WTC11 (cell line): ENCODE measurements around the gene THSD8. TPM values are rescaled to one million over a fixed set of nuclear protein-coding genes. Genes with fewer than 3 reads are reported as not detected.
A peak's percentile ranks its signal among the peaks of the same experiment; 100 is the strongest.

ENCODE experiments used
- ATF1 ChIP-seq: sonication (generic); formaldehyde crosslinking; IDR thresholded peaks from 2 replicates; pipeline ENCODE4 v1.8.1; 2023; ENCODE audit warnings: mild to moderate bottlenecking, moderate library complexity, missing genetic modification reagents
- ATF2 ChIP-seq: sonication (generic); formaldehyde crosslinking; IDR thresholded peaks from 2 replicates; pipeline ENCODE4 v1.8.1; 2022; ENCODE audit warnings: low read depth, missing genetic modification reagents, borderline replicate concordance
- ATF3 ChIP-seq: sonication (generic); formaldehyde crosslinking; conservative IDR thresholded peaks from 2 replicates; pipeline ENCODE4 v1.8.1; 2022; ENCODE audit warnings: mild to moderate bottlenecking, missing genetic modification reagents
- CDX4 ChIP-seq: fragments of 250-450 bp; sonication (Bioruptor Pico); IDR thresholded peaks from 2 replicates; pipeline ENCODE4 v1.9.0; 2021; ENCODE audit warnings: moderate library complexity, mild to moderate bottlenecking, inconsistent platforms, borderline replicate concordance
- CREM ChIP-seq: sonication (generic); formaldehyde crosslinking; IDR thresholded peaks from 2 replicates; pipeline ENCODE4 v1.8.1; 2022; ENCODE audit warnings: mild to moderate bottlenecking, missing genetic modification reagents, moderate library complexity
- E2F1 ChIP-seq: sonication (generic); formaldehyde crosslinking; IDR thresholded peaks from 2 replicates; pipeline ENCODE4 v1.8.0; 2022; ENCODE audit warnings: mild to moderate bottlenecking, missing genetic modification reagents
- E2F5 ChIP-seq: sonication (generic); formaldehyde crosslinking; IDR thresholded peaks from 2 replicates; pipeline ENCODE4 v1.8.1; 2022; ENCODE audit warnings: mild to moderate bottlenecking, moderate library complexity, missing genetic modification reagents
- ELF4 ChIP-seq: sonication (generic); formaldehyde crosslinking; IDR thresholded peaks from 2 replicates; pipeline ENCODE4 v1.8.1; 2022; ENCODE audit warnings: low read depth, mild to moderate bottlenecking, moderate library complexity, missing genetic modification reagents
- ETV6 ChIP-seq: sonication (generic); formaldehyde crosslinking; IDR thresholded peaks from 2 replicates; pipeline ENCODE4 v1.8.1; 2022; ENCODE audit warnings: mild to moderate bottlenecking, missing genetic modification reagents
- FOXK1 ChIP-seq: sonication (generic); formaldehyde crosslinking; IDR thresholded peaks from 2 replicates; pipeline ENCODE4 v1.8.0; 2022; ENCODE audit warnings: mild to moderate bottlenecking, moderate library complexity, missing genetic modification reagents
- FOXP4 ChIP-seq: sonication (generic); formaldehyde crosslinking; IDR thresholded peaks from 2 replicates; pipeline ENCODE4 v1.8.0; 2022; ENCODE audit warnings: mild to moderate bottlenecking, missing genetic modification reagents
- GABPB1 ChIP-seq: sonication (generic); formaldehyde crosslinking; IDR thresholded peaks from 2 replicates; pipeline ENCODE4 v1.8.1; 2023; ENCODE audit warnings: mild to moderate bottlenecking, missing genetic modification reagents
- IRF2 ChIP-seq: sonication (generic); formaldehyde crosslinking; IDR thresholded peaks from 2 replicates; pipeline ENCODE4 v1.8.0; 2022; ENCODE audit warnings: low read depth, missing genetic modification reagents, borderline replicate concordance
- NFE2L1 ChIP-seq: sonication (generic); formaldehyde crosslinking; IDR thresholded peaks from 2 replicates; pipeline ENCODE4 v1.8.1; 2023; ENCODE audit warnings: missing genetic modification reagents
- NFYB ChIP-seq: sonication (generic); formaldehyde crosslinking; conservative IDR thresholded peaks from 2 replicates; pipeline ENCODE4 v1.8.0; 2022; ENCODE audit warnings: low read depth, missing genetic modification reagents
- PRRX2 ChIP-seq: fragments of 250-450 bp; sonication (Bioruptor Pico); IDR thresholded peaks from 2 replicates; pipeline ENCODE4 v1.8.0; 2021; ENCODE audit warnings: mild to moderate bottlenecking
- SOX15 ChIP-seq: fragments of 250-450 bp; sonication (Bioruptor Pico); IDR thresholded peaks from 2 replicates; pipeline ENCODE4 v1.9.0; 2021; ENCODE audit warnings: mild to moderate bottlenecking
- TEAD4 ChIP-seq: sonication (generic); formaldehyde crosslinking; IDR thresholded peaks from 2 replicates; pipeline ENCODE4 v1.8.0; 2022; ENCODE audit warnings: mild to moderate bottlenecking, missing genetic modification reagents
- USF1 ChIP-seq: sonication (generic); formaldehyde crosslinking; IDR thresholded peaks from 2 replicates; pipeline ENCODE4 v1.8.0; 2022; ENCODE audit warnings: mild to moderate bottlenecking, missing genetic modification reagents
- ZBTB43 ChIP-seq: sonication (generic); formaldehyde crosslinking; IDR thresholded peaks from 2 replicates; pipeline ENCODE4 v1.8.1; 2023; ENCODE audit warnings: mild to moderate bottlenecking, missing genetic modification reagents
- ZNF219 ChIP-seq: sonication (generic); formaldehyde crosslinking; IDR thresholded peaks from 2 replicates; pipeline ENCODE4 v1.8.0; 2023; ENCODE audit warnings: missing genetic modification reagents, mild to moderate bottlenecking, borderline replicate concordance
- ZNF425 ChIP-seq: fragments of 250-450 bp; sonication (Bioruptor Pico); conservative IDR thresholded peaks from 2 replicates; pipeline ENCODE4 v1.9.0; 2021; ENCODE audit warnings: mild to moderate bottlenecking
- ZNF512 ChIP-seq: sonication (generic); formaldehyde crosslinking; IDR thresholded peaks from 2 replicates; pipeline ENCODE4 v1.8.1; 2022; ENCODE audit warnings: missing genetic modification reagents, borderline replicate concordance
- total RNA-seq: library from RNA; stranded (reverse); gene quantifications from 3 replicates; pipeline ENCODE4 v1.2.3, GENCODE V29; 2021

Gene THSD8
- total RNA-seq, 1 experiment from 2014 or later: 30.1 TPM

- TF ChIP-seq E2F1 (CRISPR knock-in tag) (0 out of 2 replicates have a peak, but pooled peaks have one; percentile 44), FOXP4 (CRISPR knock-in tag) (0 out of 2 replicates have a peak, but pooled peaks have one; percentile 9), E2F5 (CRISPR knock-in tag) (peak; percentile 63; the same call in 1 of the 2 replicates), ZNF512 (CRISPR knock-in tag) (no peak), ATF2 (CRISPR knock-in tag) (no peak), FOXK1 (CRISPR knock-in tag) (0 out of 2 replicates have a peak, but pooled peaks have one; percentile 39), ETV6 (CRISPR knock-in tag) (no peak), CDX4 (CRISPR knock-in tag) (no peak), ZBTB43 (CRISPR knock-in tag) (no peak), ZNF219 (CRISPR knock-in tag) (no peak), NFE2L1 (CRISPR knock-in tag) (no peak), USF1 (CRISPR knock-in tag) (no peak), ELF4 (CRISPR knock-in tag) (0 out of 2 replicates have a peak, but pooled peaks have one; percentile 76), CREM (CRISPR knock-in tag) (peak; percentile 75), SOX15 (CRISPR knock-in tag) (no peak), TEAD4 (CRISPR knock-in tag) (no peak), IRF2 (CRISPR knock-in tag) (no peak), PRRX2 (no peak; the same call in 1 of the 2 replicates), GABPB1 (CRISPR knock-in tag) (no peak; the same call in 1 of the 2 replicates), ZNF425 (CRISPR knock-in tag) (no peak), ATF1 (CRISPR knock-in tag) (0 out of 2 replicates have a peak, but pooled peaks have one; percentile 37), NFYB (no peak), ATF3 (CRISPR knock-in tag) (no peak)
Observed at GRCh38 chr19:12793290-12794195, 8.3 kb upstream of the THSD8 start (continued).
